ENCODE results near the gene PCED1B. TPM values are rescaled to one million over a fixed set of nuclear protein-coding genes. Genes with fewer than 3 reads are reported as not detected.
A peak's percentile ranks its signal among the peaks of the same experiment; 100 is the strongest.
"Not testable (repeated sequence)": the region's sequence is repeated elsewhere in the genome, so short reads cannot be mapped to it uniquely, and the experiment has no call there.

The PCED1B gene
- total RNA-seq, 2 donors from 2014 or later, result 0.87 to 46.9 TPM

DNA sequence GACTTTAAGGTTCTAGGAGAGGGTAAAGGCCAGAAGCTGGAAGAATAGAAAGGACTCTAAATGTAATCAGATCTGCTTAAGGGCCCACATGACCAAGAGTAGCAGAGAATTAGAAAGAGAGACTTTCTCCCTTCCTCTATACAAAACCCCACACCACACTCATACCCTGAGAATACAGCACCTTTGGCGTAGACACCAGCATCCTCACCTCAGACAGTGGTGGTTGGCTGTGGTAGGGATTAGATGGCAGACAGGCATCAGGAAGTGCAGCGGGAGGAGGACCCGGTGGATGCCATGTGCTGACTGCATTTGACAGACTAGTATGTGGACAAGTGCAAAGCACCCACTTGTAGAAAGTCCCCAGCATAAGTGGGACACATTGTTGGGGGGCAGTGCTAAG, 98.6 kb downstream of the PCED1B start:
- DNase-seq (ENCODE audit: low spot score), result no peak

DNA sequence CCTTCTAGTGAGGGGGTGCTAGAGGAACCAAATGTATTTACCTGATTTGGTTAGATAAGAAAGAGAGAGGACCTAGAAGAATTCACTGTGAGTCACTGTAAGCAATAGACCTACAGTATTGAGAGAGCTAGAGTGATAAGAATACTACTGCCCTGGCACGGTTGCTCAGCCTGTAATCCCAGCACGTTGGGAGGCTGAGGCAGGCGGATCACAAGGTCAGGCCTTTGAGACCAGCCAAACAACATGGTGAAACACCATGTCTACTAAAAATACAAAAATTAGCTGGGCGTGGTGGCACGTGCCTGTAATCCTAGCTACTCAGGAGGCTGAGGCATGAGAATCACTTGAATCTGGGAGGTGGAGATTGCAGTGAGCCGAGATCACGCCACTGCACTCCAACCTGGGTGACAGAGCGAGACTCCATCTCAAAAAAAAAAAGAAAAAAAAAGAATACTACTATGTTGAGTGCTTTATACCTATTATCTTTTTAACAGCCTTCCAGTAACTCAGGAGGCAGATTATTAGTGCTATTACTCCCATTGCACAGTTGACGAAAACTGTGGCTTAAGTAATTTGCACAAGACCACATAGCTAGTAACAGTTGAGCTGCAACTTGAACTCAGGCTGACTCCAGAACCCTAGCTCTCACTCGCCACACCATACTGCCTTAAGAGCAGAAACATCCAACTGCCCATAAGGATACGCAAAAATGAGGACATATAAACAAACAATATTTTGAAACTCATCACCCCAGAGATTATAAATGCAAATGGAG, 102.9 kb downstream of the PCED1B start:
- DNase-seq (ENCODE audit: low spot score); H3K9me3 ChIP-seq; intact Hi-C loops (cut with DNase I); H3K27ac ChIP-seq; H3K4me3 ChIP-seq; H3K36me3 ChIP-seq; H3K27me3 ChIP-seq (replicated peaks; ENCODE audit: insufficient read depth); H3K4me1 ChIP-seq (replicated peaks): not testable (repeated sequence)
- 94% methylated on average over 11 of the region's 11 CpGs for WGBS

More for the DNA sequence above, 98.6 kb downstream of the PCED1B start:
- Histone ChIP-seq H3K4me1 (replicated peaks) (no peaks in the 10 kb centered on the region), H3K9me3 (no peaks in the 10 kb centered on the region), H3K4me3 (no peak overlapping the region), H3K36me3 (no peaks in the 10 kb centered on the region), H3K27me3 (replicated peaks; ENCODE audit: insufficient read depth) (no peaks in the 10 kb centered on the region), H3K27ac (no peak overlapping the region)
- 97% methylated on average over 3 of the region's 3 CpGs for WGBS
- TF ChIP-seq POLR2AphosphoS5 (IDR thresholded peaks at IDR 0.05) (no peak), CTCF (IDR thresholded peaks at IDR 0.05) (no peak), POLR2A (IDR thresholded peaks at IDR 0.05) (no peak)
- intact Hi-C loops (cut with DNase I), result no loop called here

- Histone ChIP-seq H3K27ac (no peak overlapping the region), H3K36me3 (no peaks in the 10 kb centered on the region), H3K4me1 (replicated peaks) (no peaks in the 10 kb centered on the region), H3K9me3 (no peaks in the 10 kb centered on the region), H3K27me3 (replicated peaks; ENCODE audit: insufficient read depth) (no peaks in the 10 kb centered on the region), H3K4me3 (no peak overlapping the region)
- TF ChIP-seq CTCF (IDR thresholded peaks at IDR 0.05), result no peak
- TF ChIP-seq POLR2A (IDR thresholded peaks at IDR 0.05), result no peak
- no peak for TF ChIP-seq POLR2AphosphoS5 (IDR thresholded peaks at IDR 0.05)
- intact Hi-C loops (cut with DNase I), result no loop called here
- 33% methylated on average over 3 of the region's 3 CpGs for WGBS
- no peak for DNase-seq (ENCODE audit: low spot score)
These were observed 104.8 kb downstream of the PCED1B start for GRCh38 chr12:47184229-47184628.

DNA sequence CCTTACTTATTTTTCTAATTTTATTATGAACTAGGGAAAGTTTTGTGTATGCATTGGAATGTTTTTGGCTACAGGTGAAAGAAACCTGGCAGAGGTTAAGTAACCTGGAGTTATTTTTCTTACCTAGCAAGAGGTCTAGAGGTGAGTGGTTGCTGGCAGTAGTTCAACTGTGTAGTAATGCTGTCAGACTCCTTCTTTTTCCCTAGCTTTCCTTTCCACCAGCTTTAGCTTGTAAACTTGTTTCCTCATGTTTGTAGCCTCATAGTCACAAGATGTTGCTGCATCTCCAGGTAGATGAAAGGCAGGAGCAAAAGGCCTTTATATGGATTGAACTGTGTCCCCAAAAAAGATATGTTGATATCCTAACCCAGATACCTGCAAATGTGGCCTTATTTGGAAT, 105.4 kb downstream of the PCED1B start:
- H3K27ac ChIP-seq, result peak overlapping the region in 1 of 2 donors; percentile 0

DNA sequence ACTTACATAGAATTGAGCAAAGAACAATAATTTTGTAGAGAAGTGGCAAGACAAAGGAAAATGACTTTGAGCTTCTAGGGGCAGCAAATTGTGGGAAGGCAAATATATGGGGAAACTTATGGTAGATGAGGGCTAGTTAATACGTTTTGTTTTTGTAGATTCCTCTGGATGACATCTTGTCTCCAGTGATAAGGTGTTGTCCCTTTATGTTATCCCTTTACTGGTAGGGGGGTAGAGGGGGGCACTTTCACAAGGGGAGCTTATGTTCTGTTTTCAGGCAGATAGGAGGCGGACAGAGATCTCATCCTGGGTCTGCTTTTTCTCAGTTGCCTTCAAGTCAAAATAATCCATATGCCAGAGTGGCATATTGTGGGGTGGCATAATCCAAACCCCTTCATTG, 106.8 kb downstream of the PCED1B start:
- no peak for DNase-seq (ENCODE audit: low spot score)
- Histone ChIP-seq H3K27me3 (replicated peaks; ENCODE audit: insufficient read depth) (no peaks in the 10 kb centered on the region), H3K4me3 (no peak overlapping the region), H3K27ac (no peak overlapping the region), H3K4me1 (replicated peaks) (no peaks in the 10 kb centered on the region), H3K9me3 (no peaks in the 10 kb centered on the region), H3K36me3 (no peaks in the 10 kb centered on the region)
- intact Hi-C loops (cut with DNase I), result no loop called here
- whole genome bisulfite sequencing, result 89% methylated on average over 2 of the region's 2 CpGs
- TF ChIP-seq POLR2AphosphoS5 (IDR thresholded peaks at IDR 0.05) (no peak), POLR2A (IDR thresholded peaks at IDR 0.05) (no peak), CTCF (IDR thresholded peaks at IDR 0.05) (no peak)

More for the DNA sequence above, 105.4 kb downstream of the PCED1B start:
- intact Hi-C loops (cut with DNase I), result no loop called here
- H3K4me1 ChIP-seq (replicated peaks), result no peaks in the 10 kb centered on the region
- H3K4me3 ChIP-seq, result no peak overlapping the region
- no peaks in the 10 kb centered on the region for H3K36me3 ChIP-seq
- TF ChIP-seq POLR2AphosphoS5 (IDR thresholded peaks at IDR 0.05) (peak; percentile 50), CTCF (IDR thresholded peaks at IDR 0.05) (no peak), POLR2A (IDR thresholded peaks at IDR 0.05) (no peak)
- no peaks in the 10 kb centered on the region for H3K9me3 ChIP-seq
- H3K27me3 ChIP-seq (replicated peaks; ENCODE audit: insufficient read depth), result no peaks in the 10 kb centered on the region
- peak; percentile 58 for DNase-seq (ENCODE audit: low spot score)
